SK-N-MC (cell line): ENCODE data around the gene TAS2R4.

Source experiments
- EZH2 ChIP-seq: fragments of 200-600 bp; sonication (generic); IDR thresholded peaks from one replicate; pipeline ENCODE4 v1.6.1; 2017; ENCODE audit warnings: antibody characterized with exemption
- POLR2AphosphoS5 ChIP-seq: IDR thresholded peaks from 2 replicates; pipeline ENCODE4 v1.6.1; 2012; ENCODE audit warnings: mild to moderate bottlenecking, low read depth, low read length, borderline replicate concordance

DNA sequence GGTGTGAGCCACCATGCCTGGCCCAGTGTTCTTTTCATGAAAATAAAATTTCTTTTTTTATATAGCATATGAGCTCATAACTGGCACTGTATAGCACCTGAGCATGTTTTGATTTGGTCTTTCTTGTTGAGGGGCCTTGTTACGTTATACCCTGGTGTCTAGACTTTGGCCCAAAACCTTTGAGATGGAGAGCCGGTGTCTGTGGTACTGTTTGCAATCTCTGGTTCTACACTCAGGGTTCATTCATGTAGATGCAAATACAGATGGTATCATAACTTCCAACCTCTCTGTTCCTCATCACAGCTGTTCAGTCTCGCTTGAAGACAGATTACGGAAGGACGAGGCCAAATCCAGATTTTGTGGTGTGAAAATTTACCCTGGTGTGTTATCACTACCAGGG is 13.4 kb downstream of the TAS2R4 start, which contains the start of gene TAS2R5:
- TF ChIP-seq EZH2 (no peak), POLR2AphosphoS5 (no peak)
